Vagina (tissue), 2 donors: ENCODE data around the gene JPH3.

ENCODE experiments used
- CTCF ChIP-seq, 3 experiments: fragments of 450-650 bp in 2 of 3; fragments of 200-600 bp in 1 of 3; sonication (generic) in 1 of 3; IDR thresholded peaks; one replicate each; pipeline ENCODE4 v1.5.1; 2017 to 2019; ENCODE audit warnings: antibody characterized with exemption in 3 of 3, mild to moderate bottlenecking in 2 of 3, moderate library complexity in 2 of 3
- POLR2A ChIP-seq, 2 donors: fragments of 450-650 bp; IDR thresholded peaks; one replicate each; pipeline ENCODE4 v1.6.1; 2017; ENCODE audit warnings: antibody characterized with exemption in 2 of 2, mild to moderate bottlenecking in 2 of 2, moderate library complexity in 2 of 2

GRCh38 chr16:87601401-87601981 lies 817 bp upstream of the JPH3 start:
- TF ChIP-seq POLR2A (IDR thresholded peaks at IDR 0.05) = no peak
- no peak for TF ChIP-seq CTCF (IDR thresholded peaks at IDR 0.05)
